GDM1 (cell line): ENCODE results near the gene S100A9.
"Not testable (repeated sequence)": the region's sequence is repeated elsewhere in the genome, so short reads cannot be mapped to it uniquely, and the experiment has no call there.

Experiments
- DNase-seq: peaks from one replicate; lab custom pipeline; 2025; lab: John Stamatoyannopoulos, UW

Gene S100A9

DNA sequence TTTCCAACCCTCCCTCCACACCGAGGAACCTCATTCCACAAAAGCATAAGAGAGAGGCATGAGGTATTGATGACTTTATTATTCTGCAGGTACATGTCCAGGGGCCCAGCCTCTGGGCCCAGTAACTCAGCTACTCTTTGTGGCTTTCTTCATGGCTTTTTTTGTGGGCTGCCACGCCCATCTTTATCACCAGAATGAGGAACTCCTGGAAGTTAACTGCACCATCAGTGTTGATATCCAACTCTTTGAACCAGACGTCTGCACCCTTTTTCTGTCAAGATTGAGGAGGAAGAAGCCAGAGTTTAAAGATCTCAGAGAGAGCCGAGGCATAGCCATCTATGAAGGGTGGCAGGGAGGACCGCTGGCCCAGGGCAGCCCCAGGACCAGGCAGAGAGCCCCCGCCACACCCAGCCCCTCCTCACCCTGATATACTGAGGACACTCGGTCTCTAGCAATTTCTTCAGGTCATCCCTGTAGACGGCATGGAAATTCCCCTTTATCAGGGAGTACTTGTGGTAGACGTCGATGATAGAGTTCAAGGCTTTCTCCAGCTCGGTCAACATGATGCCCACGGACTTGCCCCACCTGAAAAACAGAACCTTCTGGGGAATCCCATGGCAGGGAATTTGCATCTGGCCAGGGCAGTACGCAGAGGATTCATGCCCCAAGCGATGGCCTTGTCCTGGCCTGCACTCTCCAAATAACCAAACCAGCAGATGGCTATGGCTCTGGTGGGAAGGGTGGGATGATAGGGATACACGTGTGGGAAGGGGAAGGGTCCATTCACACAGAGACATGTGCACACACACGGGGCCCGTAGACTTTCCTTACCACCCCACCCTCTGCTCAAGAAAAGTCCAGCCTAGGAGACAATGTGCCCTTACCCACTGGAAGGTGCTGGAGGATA is 32.6 kb downstream of the S100A9 start:
- DNase-seq, result no peak

DNA sequence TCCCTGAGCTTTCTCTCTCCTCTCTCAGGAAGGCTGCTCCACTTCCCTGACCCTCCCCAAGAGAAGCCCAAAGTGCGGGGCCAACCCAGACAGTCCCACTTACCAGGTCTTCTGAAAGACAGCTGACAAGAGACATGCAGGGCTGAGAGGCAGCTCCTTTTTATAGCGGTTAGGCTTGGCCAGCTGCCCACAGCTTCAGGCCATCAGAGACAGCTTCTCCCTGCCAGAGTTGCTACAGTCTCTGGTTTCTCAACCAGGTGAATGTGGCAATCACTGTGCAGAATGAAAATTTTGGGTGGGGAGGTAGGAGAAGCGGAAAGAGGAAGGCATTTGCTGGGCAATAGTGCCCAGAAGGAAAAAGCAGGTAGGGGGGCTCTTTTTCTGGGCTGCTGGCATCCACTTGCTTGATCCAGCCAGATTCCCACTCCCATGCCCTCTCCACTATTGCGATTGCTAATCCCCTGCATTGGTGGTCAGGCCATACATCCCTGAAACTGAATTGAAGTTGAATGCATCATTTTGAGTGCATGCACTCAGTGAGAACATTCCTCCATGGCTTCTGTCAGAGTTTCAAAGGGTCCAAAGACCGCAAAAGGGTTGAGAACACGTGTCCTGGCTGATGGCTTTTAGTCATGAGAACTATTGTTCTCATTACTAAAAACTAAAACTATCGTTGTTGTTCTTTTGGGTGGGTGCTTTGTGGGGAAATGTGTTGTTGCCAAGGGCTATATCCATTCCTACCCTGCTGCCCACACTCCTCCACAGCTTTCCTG is 33.5 kb downstream of the S100A9 start, which contains the start of gene S100A8:
Gene S100A8, minus strand, starts transcription at position 136 of the 773 bp plus-strand sequence. CDS start 538 bp downstream, outside the sequence.
- no peak for DNase-seq

DNA sequence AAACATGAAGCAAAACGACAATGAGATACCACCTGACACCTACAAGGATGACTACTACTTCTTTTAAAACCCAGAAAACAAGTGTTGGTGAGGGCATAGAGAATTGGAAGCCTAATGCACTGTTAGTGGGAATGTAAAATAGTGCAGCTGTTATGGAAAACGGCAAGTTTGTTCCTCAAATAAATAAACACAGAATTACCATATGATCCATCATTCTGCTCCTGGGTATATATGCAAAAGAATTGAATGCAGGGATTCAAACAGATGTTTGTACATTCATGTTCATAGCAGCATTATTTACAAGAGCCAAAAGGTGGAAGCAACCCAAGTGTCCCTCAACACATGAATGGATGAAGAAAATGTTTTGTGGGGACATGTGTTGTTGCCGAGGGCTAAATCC is 34.6 kb downstream of the S100A9 start:
- DNase-seq, result no peak

DNA sequence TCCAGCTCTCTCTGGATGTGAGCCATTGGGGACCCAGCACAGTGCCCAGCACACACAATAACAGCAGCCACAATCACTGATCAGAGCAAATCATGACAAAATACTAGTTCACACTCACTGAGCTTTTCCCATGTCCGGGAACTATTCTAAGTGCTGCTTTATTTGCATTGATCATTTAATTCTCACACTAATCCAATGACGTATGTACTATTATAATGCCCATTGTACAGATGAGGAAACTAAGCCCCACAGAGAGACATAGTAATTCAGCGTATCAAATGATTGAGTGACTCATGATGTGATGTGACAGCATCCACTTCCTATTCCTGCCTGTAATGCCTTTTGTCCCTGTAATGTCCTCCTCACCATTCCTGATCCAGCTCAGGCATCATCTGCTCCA is 35.2 kb downstream of the S100A9 start:
- DNase-seq, result no peak

DNA sequence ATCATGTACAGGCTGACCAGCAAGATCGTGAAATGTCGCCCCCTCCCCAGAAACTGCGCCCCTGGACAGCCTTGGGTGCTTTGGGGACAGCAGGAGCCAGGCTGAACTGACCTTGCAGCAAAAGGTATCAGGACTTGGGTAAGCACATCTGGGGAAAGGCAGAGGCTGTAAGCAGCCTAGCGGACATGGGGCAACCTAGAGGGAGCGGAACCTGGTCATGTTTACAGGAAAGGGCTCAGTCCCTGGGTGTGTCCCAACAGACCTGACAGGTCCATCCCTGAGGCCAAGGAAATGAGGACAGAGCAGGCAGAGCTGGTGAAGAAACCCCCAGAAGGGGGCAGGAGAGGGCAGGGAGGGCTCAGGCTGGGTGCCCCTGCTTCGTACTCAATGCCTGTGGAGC is 36.3 kb downstream of the S100A9 start:
- no peak for DNase-seq

DNA sequence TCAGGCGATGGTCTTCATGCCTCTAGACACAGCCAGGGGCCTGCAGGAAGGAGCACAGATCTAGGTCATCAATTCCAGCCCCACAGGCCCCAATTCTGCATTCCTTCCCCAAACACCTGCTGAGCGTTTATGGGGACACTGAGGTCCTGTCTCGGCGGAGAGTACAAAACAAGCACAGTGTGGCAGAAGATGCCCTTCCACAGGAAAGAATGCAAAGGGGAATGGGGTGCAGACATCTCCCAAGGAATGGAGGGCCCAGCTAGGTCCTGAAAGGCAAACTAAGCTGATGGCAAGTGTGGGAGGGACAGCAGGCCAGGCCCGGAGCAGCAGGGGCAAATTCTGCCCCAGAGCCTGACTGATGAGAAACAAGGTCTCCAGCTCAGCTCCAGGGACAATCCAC is 36.7 kb downstream of the S100A9 start:
- no peak for DNase-seq

DNA sequence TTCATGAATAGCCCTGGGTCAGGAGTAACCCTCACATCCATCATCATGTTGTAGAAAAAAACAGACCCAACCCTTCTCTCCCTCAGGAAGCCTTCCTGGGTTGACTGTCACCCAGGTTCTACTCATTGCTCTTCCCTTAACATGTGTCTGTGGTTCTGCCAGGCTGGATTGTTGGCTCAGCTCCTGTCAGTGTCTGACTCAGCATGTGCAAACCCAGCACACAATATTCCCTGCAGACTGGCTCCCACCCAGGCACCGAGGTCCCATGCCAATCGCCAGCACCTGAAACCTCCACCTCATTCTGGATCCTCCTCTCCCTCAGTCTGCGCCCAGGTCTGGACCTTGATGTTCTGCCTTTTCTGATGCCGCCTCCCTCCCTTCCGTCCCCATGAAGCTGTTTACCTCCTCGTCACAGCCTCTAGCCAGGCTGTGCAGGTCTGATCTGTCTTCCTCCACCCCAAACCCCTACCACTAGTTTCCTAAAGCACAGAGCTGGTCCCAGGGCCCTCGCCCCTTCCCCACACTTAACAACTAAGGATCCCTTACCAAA is 37.6 kb downstream of the S100A9 start:
- DNase-seq, result no peak

DNA sequence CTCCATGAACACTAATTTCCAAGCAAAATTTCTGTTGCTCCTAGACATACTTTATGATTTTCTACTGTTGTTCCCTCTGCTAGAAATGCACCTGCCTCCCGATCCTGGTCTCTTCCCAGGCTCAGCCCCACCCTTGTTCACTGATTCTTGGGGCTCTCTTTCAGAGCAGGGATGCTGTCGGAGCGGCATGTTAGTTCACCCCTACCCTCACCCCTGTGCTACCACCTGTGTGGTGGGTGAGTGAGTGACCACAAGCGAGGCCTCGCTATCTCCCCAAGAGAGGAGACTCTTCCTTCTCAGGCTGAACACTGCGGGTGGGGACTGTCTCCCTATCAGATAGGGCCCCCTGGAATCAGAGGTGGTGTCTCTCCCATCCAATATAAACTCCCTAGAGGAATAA is 38.1 kb downstream of the S100A9 start:
- no peak for DNase-seq

DNA sequence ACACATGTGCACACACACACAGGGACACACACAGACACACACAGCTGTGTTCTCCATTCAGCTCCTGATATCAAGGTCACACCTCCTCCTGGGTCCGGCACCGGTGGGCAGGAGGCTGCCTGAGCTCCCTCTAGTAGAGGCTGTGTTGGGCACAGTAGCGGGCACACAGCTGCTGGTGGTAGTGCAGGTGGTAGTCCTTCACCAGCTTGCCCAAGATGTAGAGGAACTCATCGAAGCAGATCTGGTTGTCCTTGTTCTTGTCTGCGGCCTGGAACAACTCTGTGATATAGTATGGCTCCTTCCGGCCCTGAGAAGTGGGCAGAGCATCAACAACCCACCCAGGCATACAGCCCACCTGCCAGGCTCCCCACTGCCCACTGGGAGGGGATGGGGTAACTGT is 38.8 kb downstream of the S100A9 start:
- DNase-seq, result no peak

DNA sequence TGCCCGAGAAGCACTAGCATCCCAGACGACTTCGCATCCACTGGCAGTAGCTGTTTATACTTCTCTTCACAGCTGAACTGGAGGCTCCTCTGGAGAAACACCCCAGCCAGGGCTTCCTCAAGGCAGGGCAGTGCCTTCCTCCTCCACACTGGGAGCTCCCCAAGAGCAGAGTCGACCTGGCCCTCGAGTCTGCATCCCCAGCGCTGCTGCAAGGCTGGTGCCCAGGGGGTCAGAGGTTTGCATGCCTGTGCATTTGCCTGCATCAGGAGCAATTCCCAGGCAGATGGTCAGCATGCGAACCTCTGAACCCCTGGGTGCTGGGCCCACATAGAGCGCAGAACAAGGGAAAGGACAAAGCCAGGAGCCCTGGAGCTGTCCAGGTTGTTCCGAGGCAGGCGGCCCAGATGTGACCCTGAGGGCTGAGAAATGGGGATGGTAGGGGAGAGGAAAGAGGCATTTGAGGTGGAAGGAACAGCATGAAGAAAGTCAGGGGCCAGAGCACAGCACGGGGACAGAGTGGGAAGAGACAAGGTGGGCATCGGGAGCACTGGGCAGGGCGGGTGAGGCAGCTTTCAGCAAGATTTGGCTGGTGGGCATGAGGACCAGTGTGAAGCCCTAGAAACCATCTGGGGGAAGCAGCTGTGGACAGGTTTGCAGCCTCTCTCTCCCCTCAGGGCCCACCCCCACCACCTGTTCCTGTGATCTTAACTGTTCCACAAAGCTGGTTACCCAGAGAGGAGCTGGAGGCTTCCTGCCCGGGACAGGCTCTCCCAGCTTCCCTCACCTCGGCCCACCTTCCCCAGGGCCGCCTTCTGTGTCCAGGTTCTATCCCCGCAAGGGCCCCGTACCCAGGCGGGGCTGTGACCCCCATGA is 39.6 kb downstream of the S100A9 start:
- DNase-seq, result no peak

DNA sequence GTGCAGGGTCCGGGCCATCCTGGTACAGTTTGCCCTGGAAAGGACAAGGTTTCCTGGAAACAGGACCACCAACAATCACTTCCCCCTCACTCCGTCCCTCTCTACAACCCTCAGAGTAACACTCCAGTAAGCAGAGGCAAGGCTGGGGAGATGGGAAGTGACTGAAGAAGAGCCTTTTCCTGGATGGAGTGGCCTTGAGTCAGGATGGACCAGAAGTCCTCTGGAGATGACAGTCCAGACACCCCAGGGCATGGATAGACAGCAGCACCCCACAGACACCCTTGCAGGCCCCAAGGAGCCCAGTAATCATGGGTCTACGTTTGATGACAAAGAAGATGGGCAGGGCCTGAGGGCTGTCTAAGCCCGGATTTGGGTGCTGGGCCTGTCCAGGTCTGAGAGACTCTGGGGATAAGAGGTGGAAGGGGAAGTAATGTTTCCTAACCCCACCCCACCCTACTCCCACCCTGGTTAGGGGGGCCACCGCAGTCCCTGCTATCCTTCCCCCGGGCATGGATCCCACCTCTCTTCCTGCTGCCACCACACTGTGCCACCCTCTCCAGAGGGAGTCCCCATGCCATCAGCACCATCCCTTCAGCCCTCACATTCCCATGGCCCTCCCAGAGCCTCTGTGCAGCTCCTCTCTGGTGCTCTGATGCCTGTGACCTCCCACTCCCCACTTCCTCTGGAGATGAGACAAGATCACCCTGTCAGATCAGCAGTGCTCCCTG is 40.4 kb downstream of the S100A9 start:
- DNase-seq, result no peak

DNA sequence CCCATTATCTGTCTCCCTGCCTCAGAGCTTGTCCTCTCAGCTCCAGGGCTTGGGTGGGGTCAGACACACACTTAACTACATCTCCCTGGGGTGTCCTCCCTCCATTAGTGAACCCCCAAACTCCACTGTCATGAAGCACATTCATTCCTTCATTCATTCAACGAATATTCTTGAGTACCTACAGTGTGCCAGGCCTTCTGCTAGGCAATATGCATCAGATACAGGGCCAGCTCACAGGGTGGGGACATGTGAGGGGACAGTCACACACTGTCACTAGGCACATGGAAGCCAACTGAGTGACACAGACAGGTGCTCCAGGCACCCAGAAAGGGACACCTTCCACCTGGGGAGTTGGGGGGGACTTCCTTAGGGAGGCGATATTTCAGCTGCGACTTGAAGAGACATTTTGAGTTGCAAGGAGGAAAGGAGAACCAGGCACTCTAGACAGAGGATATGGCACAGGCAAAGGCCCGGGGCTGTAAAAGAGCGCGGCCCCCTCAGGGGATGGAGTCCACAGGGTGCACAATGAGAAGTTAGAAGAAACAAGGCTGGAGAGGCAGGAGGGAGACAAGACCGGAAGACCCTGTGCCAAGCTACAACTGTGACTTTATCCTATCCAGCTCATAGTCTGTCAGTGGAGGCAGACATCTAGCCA is 41.9 kb downstream of the S100A9 start:
- DNase-seq, result no peak

DNA sequence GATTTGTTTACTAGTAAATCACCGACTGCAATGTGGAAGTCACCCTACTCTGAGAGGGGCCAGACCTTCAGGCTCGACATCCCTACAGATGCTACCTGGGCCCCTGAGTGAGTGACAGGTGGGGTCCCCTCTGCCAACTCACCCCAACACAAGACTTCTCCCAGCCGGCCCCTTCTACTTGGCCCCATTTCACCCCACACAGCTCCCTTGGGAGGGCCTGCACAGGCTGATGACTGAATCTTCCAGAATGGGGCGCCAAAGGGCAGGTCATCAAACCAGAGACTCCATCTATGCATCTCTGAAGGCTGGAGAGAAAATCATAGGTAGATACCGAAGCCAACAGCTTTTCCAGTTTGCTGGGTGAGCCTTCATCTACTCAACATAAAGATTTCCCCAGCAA is 42.6 kb downstream of the S100A9 start:
- DNase-seq, result no peak

DNA sequence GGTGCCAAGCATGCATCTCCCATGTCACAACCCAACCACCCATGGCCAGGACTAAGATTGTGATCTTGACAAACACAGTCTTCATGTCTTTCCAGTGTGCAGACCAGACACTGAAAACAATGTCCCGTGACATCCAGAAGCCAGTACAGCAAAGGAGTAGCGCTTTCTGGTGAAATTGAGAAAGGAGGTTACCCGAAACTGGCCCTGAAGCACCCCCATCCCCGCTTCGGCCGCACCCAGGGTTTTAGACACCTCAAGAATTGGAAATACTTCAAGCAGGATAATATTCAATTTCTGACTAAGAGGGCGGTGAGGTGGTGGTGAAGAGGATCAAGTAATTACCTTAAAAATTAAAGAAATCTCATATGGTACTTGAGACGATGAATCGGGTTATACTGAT is 43.8 kb downstream of the S100A9 start:
- no peak for DNase-seq

DNA sequence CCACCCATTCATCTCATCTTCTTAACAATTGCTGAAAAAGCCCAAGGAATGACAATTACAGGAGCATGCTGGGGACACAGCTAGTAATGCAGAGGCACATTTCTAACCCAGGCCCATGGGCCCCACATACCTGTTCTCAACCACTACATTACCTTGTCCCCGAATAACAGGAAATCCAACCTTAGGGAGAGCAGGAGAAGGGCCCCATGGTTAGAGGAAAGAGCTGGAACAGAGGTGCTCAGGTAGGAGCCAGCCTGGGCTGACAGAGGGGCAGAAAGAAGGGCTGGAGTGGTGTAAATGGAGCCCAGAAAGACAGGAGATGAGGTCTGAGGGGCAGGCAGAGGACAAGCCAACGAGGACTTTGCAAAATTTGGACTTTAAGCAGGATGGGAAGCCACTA is 44.6 kb downstream of the S100A9 start:
- DNase-seq, result no peak

DNA sequence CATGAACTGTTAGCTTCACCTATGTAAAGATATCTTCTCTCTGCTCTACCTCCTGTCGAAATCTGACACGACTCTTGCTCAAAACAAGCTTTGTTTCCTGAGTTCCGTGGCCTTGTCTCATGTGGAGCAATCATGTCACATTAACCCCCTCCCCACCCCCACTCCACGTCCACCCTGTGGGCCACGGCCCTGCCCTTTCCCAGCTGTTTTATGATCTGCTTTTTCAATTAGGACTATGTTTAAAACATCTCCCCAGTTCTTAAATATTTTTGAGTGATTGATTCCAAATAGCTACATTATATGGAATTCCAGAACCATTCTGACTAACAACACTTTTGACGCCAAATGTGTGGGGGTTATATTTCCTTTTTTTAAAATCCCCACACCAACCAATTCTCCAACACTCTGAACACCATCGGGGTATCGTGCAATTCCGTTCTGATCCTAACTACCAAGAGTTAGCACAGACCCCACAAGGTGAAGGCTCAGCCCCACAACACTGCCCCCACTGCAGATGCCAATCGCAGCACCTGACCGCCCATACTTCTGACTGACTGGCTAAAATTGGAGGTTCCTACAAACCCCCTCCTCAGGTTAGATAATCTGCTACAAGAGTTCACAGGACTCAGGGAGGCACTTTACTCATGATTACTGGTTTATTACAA is 45.9 kb downstream of the S100A9 start:
- no peak for DNase-seq

DNA sequence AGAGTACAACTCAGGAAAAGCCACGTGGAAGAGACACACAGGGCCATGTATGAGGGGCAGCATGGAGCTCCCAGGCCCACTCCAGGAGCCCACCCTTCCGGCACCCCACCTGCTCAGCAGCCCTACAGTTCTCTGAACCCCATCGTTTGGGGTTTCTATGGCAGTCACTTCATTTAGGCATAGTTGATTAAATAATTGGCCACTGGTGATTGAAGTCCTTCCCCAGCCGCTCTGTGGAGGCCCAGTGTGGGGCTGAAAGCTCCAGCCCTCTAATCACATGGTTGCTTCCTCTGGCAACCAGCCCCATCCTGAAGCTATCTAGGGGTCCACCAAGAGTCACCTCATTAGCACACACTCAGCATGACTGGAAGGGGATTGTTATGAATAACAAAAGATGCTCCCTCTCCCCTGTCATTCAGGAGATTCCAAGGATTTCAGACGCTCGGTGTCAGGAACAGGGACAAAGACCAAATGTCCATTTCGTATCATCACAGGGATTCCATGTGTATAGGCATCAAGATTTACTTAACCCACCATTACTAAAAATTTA is 46.5 kb downstream of the S100A9 start:
- DNase-seq, result no peak

DNA sequence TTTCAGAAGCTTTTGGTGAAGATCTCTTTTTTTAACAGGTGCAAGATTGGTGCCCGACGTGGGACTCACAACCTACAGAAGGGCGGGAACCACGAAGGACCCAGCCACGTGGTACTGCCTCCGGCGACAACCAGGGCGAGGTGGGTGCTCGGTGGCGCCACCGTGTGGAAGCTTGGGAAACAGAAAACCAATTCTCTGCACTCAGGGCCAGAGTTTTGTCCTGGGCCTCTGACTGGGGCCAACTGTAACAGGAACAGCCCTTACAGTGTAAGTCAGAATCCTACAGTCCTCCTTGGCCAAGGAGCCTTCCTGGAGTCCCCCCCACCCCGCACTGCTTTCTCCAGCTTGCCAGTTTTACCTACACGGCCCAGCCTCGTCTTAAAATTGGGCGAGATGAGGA is 47.1 kb downstream of the S100A9 start:
- DNase-seq, result peak; percentile 44

DNA sequence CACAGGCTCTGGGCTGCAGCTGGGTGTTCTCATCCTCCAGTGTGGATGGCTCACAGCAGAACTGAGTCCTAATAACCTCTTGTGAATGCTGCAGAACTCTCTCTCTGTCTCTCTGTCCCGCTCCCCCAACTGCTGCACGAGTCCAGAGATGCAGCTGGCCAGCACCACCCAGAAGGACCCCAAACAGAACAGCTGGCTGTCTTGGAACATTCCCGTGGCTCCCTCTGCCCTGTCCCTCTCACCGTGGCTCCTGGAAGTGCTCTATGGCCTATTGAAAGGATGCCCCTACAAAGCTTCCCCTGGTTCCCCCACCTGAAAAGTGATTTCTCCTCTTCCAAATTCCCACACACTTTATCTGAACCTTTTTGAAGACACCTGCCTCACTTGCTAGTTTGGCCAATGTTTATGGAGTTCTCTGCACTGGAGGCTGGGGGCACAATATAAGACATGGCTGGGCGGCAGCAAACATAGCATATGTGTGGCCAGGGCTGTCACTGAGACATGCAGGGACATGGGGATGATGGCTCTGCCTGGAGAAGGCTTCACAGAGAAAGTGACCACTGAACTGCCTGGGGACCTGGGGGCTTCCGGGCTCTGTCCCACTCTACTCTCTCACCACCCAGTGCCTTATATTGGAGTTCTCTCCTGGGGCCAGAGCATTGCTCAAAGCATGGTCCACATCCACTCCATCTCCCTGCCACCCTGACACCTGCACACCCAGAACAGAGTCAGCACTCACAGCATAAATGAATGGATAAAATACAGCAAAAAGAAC is 48.4 kb downstream of the S100A9 start:
- DNase-seq, result not testable (repeated sequence)
